Measurements from ENCODE around the gene RTBDN.
"Not testable (repeated sequence)": the region's sequence is repeated elsewhere in the genome, so short reads cannot be mapped to it uniquely, and the experiment has no call there.

Gene RTBDN

GRCh38 chr19:12858041-12858928 lies 23.9 kb upstream of the RTBDN start:
- no peak for DNase-seq (ENCODE audit: low read depth, low spot score)

DNA sequence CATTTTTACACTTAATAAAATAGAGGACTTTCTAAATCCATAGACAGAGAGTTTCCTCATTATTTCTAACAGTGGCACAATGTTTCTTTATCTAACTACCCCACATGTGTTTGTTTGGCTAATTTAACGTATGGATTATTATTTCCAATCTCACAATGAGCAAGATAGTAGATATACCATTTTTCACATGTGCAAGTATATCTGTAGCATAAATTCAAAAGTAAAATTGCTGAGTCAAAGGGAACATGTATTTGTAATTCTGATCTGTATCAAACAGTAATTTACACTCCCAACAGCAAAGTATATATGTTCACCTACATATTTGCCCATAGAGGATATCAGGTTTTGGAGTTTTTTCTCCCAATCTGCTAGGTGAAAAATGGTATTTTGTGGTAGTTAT lies 22.3 kb upstream of the RTBDN start:
- no peak for DNase-seq (ENCODE audit: low read depth, low spot score)

DNA sequence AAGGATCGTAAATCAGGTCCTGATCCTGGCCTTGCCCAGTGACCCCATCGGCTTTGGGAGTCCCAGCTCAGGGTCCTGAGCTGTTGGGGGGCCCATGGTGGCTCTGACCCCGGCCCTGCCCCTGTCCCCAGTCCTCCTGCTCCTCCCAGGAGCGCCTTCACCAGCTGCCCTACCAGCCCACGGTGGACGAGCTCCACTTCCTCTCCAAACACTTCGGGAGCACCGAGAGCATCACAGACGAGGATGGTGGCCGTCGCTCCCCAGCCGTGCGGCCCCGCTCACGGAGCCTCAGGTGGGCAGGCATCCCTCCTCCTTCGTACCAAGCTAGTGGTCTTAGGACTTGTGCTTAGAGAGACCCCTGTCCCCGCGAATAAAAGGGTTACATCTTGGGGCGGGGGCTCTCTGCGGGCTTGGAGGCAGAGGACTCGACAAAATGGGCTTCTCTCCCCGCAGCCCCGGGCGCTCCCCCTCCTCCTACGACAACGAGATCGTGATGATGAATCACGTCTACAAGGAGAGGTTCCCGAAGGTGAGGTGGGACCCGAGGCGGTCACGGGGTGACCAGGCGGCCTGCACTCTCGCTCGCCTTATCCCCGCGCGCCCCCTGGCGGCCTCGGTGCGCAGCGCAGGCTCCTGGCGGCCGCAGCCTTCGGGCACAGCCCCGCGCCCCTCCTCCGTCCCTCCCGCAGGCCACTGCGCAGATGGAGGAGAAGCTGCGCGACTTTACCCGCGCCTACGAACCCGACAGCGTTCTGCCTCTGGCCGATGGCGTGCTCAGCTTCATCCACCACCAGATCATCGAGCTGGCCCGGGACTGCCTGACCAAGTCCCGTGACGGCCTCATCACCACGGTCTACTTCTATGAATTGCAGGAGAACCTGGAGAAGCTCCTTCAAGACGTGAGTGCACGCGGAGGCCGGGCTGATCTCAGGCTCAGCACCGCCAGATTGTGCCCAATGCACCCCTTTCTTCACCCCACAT lies 13.1 kb upstream of the RTBDN start:
- DNase-seq (ENCODE audit: low read depth, low spot score) = peak; percentile 69

DNA sequence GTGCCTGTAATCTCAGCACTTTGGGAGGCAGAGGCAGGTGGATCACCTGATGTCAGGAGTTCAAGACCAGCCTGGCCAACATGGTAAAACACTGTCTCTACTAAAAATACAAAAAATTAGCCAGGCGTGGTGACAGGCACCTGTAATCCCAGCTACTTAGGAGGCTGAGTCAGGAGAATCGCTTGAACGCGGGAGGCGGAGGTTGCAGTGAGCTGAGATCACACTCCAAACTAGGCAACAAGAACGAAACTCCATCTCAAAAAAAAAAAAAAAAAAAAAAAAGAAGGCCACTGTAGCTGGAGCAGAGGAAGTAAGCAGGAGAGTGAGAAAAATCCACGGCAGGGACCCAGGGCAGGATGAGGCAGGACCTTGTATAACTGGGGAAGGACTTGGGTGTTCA lies 12.2 kb upstream of the RTBDN start:
- DNase-seq (ENCODE audit: low read depth, low spot score) = not testable (repeated sequence)

- no peak for DNase-seq (ENCODE audit: low read depth, low spot score)
Observed at GRCh38 chr19:12843999-12844732, 9.8 kb upstream of the RTBDN start.

- no peak for DNase-seq (ENCODE audit: low read depth, low spot score)
Observed at GRCh38 chr19:12843328-12843727, 8.9 kb upstream of the RTBDN start.

DNA sequence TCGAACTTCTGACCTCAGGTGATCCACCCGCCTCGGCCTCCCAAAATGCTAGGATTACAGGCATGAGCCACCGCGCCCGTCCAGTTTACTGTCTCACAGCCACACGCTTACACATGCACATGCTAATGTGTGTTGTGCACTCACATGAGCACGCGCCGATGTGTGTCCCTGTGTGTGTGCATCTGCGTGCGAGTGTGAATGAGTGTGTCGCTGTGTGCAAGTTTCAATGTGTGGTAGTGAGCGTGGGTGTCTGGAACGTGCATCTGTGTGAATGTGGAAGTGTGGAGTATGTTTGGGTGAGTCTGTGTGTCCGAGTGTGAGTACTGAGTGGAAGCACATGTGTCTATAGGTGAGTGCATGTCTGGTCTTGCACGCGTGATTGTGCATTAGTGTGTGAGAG lies 8.1 kb upstream of the RTBDN start:
- no peak for DNase-seq (ENCODE audit: low read depth, low spot score)

DNA sequence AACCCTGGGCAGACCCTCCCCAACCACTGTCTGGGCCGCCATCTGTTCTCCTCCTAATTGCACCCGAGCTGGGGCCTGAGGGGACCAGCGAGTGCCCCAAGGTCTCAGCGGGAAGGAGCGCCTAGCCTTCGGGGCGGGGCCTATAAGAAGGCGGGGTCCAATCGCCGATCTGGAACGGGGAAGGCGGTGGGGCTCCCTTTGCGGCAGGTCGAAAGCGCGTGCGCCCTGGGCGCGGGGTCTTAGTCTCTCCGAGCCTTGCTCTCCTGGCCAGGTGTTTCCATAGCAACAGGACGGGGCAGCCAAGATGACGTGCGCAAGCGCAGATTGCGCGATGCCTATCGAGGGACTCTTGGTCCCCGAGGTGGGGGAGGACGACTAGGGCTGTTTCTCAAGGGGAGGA lies 6.7 kb upstream of the RTBDN start:
- no peak for DNase-seq (ENCODE audit: low read depth, low spot score)

DNA sequence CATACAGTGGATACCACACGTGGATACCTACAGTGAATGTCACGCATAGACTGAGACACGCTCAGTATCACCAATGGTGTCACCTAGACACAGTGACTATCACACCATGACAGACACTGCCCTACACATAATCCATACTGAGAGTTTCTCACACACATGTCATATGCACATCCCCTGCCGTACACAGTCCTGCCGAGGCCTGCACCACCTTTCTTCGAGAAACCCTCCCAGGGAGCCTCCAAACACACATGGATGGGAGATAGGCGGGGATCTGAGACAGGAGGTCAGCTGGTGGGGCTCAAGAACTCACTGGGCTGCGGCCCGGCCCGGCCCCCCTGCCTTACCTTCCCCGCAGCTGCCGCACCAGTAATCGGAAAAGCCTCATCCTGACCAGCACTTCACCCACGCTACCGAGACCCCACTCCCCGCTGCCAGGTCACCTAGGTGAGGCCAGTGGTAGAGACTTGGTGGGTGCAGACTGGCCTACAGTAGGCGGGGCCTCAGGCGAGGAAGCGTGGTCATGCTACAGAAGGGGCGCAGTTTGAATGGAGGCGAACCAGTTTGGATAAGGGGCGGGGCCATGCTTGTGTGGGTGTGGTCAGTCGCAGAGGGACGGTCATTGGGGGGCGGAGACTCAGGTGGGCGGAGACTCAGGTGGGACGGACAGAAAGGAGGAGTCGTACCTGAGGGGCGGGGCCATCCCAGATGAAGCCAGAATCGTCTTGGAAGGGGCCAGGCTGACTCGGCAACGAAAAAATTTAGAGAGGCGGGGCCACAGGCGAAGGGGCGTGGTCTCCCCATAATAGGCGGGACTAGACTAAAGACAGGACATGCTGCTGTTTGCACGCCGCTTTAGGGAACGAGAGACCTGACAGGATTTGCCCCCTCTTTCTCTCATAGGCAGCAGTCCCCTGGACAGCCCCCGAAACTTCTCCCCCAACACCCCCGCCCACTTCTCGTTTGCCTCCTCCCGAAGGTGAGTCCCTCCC lies 6.0 kb upstream of the RTBDN start:
- no peak for DNase-seq (ENCODE audit: low read depth, low spot score)

DNA sequence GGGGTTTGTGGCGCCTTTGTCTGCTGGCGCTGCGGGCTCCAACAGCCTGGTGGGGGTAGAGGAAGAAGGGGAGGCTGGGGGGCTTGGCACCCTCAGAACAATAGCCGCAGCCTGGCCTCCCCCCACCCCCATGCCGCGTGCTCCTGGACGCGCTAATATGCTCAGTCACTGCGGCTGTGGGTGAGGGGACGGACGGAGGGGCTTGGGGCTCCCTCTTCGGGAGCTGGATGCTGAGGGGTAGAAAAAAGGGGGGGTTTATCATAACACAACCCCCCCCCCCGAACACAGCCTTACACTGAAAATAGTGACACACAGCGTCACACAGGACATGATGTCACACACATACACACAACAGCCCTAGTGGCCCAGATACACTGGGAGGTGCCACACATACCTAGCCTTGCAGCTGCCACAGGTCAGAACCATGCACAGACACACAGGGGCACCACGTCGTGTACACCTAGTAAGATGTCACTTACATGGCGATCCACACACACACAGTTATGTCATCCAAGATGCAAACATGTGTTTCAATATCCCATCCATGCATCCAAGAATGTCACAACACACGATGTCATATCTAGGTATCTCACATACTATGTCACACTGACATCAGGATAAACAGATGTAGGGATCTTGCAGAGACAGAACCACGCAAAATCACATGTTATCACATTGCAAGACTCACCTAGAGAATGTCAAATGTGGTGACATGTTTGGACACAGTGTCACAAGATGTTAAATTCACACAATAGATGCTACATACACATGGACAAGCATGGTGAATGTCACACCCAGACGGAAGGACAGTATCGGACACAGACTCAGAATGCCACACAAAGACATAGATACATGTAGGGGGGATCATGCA lies 4.7 kb upstream of the RTBDN start:
- no peak for DNase-seq (ENCODE audit: low read depth, low spot score)

DNA sequence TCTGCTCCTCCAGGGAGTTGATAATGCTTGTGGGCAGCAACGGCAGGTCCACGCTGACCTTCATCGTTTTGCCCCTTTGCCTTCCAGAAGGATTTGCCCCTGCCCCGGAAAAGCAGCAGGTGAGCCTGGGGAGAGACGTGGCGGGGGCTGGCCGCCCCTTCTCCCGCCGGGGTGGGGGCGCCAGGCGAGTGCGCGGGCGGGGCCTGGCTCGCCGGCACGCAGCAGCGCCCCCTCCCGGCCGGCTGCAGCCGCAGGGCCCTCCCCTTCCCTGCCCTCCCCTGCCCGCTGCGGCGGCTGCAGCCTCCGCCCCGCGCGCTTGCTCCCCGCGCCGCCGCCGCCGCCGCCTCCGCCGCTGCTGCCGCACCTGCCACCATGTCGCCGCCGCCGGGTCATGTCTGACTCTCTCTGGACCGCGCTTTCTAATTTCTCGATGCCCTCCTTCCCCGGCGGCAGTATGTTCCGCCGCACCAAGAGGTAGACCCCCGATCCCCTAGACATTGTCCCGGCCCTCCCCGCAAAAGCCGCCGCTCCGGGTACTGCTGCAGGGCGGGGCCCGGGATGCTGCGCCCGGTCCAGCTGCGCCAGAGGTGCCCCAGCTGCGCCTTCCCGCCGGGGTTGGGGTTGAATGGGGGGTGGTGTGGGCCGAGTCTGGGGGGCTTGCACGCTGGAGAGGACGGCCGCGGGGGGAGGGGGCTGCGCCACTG lies 4.0 kb upstream of the RTBDN start, which contains the start of gene MAST1:
Gene MAST1, plus strand, starts transcription at position 334 of the 704 bp plus-strand sequence. Its CDS starts 58 bp downstream, at position 392.
- no peak for DNase-seq (ENCODE audit: low read depth, low spot score)

GRCh38 chr19:12837225-12837624 lies 2.8 kb upstream of the RTBDN start:
- no peak for DNase-seq (ENCODE audit: low read depth, low spot score)

- no peak for DNase-seq (ENCODE audit: low read depth, low spot score)
Observed at GRCh38 chr19:12836529-12836863, 2.1 kb upstream of the RTBDN start.

DNA sequence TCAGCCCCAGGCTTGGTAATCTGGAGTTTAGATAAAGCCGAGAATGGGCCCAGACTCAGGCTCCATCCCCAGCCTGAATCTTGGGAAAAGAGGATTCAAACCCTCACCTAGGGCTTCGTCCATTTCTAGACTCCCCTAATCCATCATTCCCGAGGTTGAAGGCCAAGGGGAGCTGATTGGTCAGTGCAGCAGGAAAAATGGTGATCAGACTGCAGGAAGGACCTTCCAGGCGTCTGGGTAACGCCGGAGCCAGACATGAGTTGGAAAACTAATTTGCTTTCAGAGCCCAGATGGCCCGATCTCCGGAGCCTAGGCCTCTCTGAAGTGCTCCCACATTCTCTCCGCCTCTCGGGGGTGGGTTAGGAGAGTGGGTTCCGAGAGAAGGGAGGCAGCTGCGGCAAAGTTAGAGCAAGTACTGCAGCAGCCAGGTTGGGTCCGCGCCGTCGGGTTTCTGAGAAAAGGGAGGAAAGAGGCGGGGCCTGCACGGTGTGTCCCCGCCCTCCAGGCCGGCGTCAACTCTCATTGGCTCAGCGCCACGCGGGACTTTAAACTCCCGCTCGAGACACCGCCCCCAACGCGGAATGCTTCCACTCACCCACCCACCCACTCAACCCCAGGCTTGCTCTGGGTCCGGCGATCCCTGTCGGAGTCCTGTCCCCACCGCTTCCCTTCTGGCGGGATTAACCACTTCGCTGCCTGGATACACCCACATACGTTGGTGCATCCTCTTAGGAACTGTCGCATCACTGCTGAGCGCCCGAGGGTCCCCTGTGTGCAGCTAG lies 788 bp upstream of the RTBDN start:
- no peak for DNase-seq (ENCODE audit: low read depth, low spot score)

DNA sequence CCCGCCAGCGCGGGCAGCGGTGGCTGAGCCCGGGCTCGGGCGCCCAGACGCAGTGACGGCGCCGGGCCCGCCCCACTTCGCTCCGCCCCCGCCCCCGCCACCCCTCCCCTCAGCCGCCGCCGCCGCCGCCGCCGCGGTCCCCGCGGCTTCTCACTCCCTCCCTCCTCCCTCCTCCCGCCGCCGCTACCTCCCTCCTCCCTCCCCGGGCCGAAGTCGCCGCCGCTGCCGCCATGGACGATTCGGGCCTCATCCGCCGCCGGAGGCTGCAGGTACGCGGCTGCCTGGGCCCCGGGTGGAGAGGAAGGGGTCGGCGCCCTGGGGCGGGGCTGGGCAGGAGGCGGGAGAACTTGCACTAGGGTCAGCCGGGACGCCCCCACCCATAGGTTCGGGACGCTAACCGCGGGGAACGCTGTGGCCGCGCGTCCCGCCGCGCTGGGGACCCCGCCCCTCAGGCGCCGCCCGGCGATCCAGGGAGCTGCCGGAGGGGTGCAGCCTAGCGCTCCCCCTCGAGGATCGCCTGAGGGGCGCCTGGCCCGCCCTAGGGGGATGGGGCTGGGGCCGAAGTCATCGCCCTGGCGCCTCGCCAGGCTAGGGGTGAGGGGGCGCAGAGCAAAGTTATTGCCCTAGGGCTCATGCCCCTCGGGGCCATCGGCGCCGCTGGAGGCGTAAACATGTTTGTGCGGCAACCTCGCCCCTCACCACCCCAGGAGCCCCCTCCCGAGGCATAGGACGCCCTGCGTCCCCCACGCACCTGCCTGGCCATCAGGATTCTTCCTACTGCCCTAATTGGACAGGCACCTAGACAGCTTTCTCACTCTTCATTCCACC lies 427 bp downstream of the RTBDN start:
- DNase-seq (ENCODE audit: low read depth, low spot score) = no peak

DNA sequence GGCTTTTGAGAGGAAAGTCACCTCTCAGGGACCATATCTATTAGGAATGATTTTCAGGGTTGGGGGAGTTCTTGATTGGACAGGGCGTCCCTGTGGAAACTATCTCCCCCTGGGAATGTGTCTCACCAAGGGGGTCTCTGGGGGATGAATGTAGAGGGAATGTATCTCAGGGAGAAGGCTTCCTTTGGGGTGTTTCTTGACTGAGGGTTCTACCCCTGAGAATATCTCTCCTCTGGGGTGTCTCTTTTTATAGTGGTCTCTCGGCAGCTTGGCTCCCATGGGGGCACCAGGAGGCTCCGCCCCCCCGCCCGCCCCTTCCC lies 1.0 kb downstream of the RTBDN start:
- no peak for DNase-seq (ENCODE audit: low read depth, low spot score)

DNA sequence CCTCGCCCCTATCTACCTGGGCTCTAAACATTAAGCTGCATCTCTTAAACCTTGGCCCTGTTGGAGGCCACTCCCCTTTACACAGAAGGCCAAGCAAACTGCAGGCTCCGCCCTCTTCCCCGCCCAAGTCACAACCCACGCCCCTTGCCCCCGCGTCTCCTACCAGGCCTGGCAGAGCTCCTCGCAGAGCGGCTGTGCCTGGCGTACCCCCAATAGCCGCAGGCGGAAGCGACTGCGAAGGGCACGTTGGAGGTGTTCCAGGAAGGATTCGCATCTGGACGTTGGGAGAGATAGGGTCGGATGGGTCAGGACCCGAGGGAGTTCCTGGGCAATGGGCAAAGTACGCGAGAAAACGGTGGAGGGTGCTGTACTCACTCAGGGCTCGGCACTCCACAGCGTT lies 5.9 kb downstream of the RTBDN start:
- DNase-seq (ENCODE audit: low read depth, low spot score) = no peak

Data from activated naive CD8-positive, alpha-beta T cell treated with anti-CD3 and anti-CD28 coated beads, Interleukin-2, amount 50 U/mL, for 16 hours (primary cell).